ENCODE data around the gene MERTK. TPM values are rescaled to one million over a fixed set of nuclear protein-coding genes. Genes with fewer than 3 reads are reported as not detected.

Gene MERTK
- polyA plus RNA-seq, 1 of the 3 experiments (the other 2 are of a cell fraction): 9.6 TPM

GRCh38 chr2:112031473-112032223, 133.2 kb downstream of the MERTK start:
- Histone ChIP-seq H3K79me2 (ENCODE audit: insufficient read depth) (no peaks in the 10 kb centered on the region), H3K4me3 (ENCODE audit: low read depth in 2 of 2, low read length in 1 of 2) (no peak overlapping the region), H3F3A (replicated peaks; ENCODE audit: insufficient read depth) (peaks cover 32% of the 10 kb centered on the region), H3K27ac (ENCODE audit: low read depth in 2 of 2, low read length in 1 of 2) (no peak overlapping the region), H4K20me1 (ENCODE audit: insufficient read depth) (no peaks in the 10 kb centered on the region; the same call in 1 of the 2 replicates), H2AFZ (ENCODE audit: low read depth) (no peak overlapping the region), H3K9me2 (no peaks in the 10 kb centered on the region), H3K4me1 (ENCODE audit: control insufficient read depth in 1 of 2, insufficient read depth in 2 of 2, low read depth in 1 of 2, low read length in 1 of 2) (peaks cover 11 to 13% of the 10 kb centered on the region in 2 experiments; a peak in 3 of 4 replicates), H3K4me2 (no peak overlapping the region), H3K36me3 (replicated peaks in 1 of 2; ENCODE audit: control insufficient read depth in 1 of 2, insufficient read depth in 2 of 2, low read length in 1 of 2) (no peaks in the 10 kb centered on the region), H3K9ac (no peak overlapping the region), H3K9me3 (no peaks in the 10 kb centered on the region), H3K27me3 (ENCODE audit: insufficient read depth) (no peaks in the 10 kb centered on the region)
- POLR2A ChIA-PET: no interaction called here
- TF ChIP-seq JUND (IDR thresholded peaks at IDR 0.05) (no peak), FOXJ3 (CRISPR knock-in tag; IDR thresholded peaks at IDR 0.05) (no peak), POLR2AphosphoS5 (IDR thresholded peaks at IDR 0.05; ENCODE audit: low read depth, low read length) (no peak), EP300 (IDR thresholded peaks at IDR 0.05; ENCODE audit: borderline replicate concordance in 1 of 2, low read depth in 1 of 2, low read length in 1 of 2) (no peak), TEAD4 (IDR thresholded peaks at IDR 0.05; ENCODE audit: borderline replicate concordance, insufficient read depth) (no peak), MEF2A (IDR thresholded peaks at IDR 0.05; ENCODE audit: borderline replicate concordance, low read depth) (no peak), RFX5 (IDR thresholded peaks at IDR 0.05; ENCODE audit: low read length) (no peak), EZH2phosphoT487 (IDR thresholded peaks at IDR 0.05; ENCODE audit: borderline replicate concordance, low read depth) (no peak), ELF1 (IDR thresholded peaks at IDR 0.05) (no peak), GABPA (IDR thresholded peaks at IDR 0.05; ENCODE audit: low read depth) (no peak), SIN3A (IDR thresholded peaks at IDR 0.05; ENCODE audit: borderline replicate concordance, low read depth, low read length) (no peak), TCF12 (IDR thresholded peaks at IDR 0.05) (no peak), GATA2 (CRISPR knock-in tag; IDR thresholded peaks at IDR 0.05) (no peak), TAF1 (IDR thresholded peaks at IDR 0.05; ENCODE audit: borderline replicate concordance, low read depth, low read length) (no peak), RCOR1 (IDR thresholded peaks at IDR 0.05; ENCODE audit: low read length) (no peak), YY1 (IDR thresholded peaks at IDR 0.05; ENCODE audit: low read depth) (no peak)
- no peak for DNase-seq
- CTCF ChIA-PET: interaction anchor here (1.2 to 1.6 kb wide), 3 partner anchors 11 to 17 kb away, joined by 3 to 6 read pairs (median 3); no protein-coding TSS in a partner anchor
- 73% methylated on average over 12 of the region's 12 CpGs for WGBS (ENCODE audit: low lambda C conversion rate)

DNA sequence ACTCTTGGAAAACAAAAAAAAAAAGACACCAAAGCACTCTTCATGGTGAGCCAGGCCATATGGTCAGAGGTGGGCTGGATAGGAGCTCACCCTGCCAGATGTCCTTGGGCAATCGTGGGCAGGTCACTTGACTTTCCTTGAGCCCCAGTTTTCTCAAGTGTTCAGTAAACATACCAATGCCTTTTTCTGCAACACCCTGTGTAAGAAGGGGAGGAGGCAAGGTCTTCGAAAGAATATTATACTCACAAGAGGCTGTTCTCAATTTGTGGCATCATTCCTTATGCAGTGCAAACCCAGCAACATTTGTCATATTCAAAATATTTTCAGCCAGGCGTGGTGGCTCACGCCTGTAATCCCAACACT, 133.8 kb downstream of the MERTK start:
- WGBS (ENCODE audit: low lambda C conversion rate): 72% methylated on average over 4 of the region's 4 CpGs
- Histone ChIP-seq H3K4me1 (ENCODE audit: control insufficient read depth in 1 of 2, insufficient read depth in 2 of 2, low read depth in 1 of 2, low read length in 1 of 2) (peaks cover 10 to 11% of the 10 kb centered on the region in 2 experiments; a peak in 3 of 4 replicates), H3K4me2 (no peak overlapping the region; the same call in 1 of the 2 replicates), H3F3A (replicated peaks; ENCODE audit: insufficient read depth) (peaks cover 32% of the 10 kb centered on the region), H2AFZ (ENCODE audit: low read depth) (no peak overlapping the region), H3K27me3 (ENCODE audit: insufficient read depth) (no peaks in the 10 kb centered on the region), H3K9ac (no peak overlapping the region), H3K36me3 (replicated peaks in 1 of 2; ENCODE audit: control insufficient read depth in 1 of 2, insufficient read depth in 2 of 2, low read length in 1 of 2) (no peaks in the 10 kb centered on the region), H3K9me2 (no peaks in the 10 kb centered on the region), H3K79me2 (ENCODE audit: insufficient read depth) (no peaks in the 10 kb centered on the region), H3K27ac (ENCODE audit: low read depth in 2 of 2, low read length in 1 of 2) (no peak overlapping the region; a peak in 1 of 4 replicates), H3K4me3 (ENCODE audit: low read depth in 2 of 2, low read length in 1 of 2) (no peak overlapping the region), H4K20me1 (ENCODE audit: insufficient read depth) (no peaks in the 10 kb centered on the region; the same call in 1 of the 2 replicates), H3K9me3 (no peaks in the 10 kb centered on the region)
- ChIA-PET CTCF (interaction anchor here (0.7 to 1.6 kb wide), 2 partner anchors 17 to 135 kb away, joined by 3 read pairs; no protein-coding TSS in a partner anchor), POLR2A (no interaction called here)
- DNase-seq: no peak
- TF ChIP-seq POLR2AphosphoS5 (IDR thresholded peaks at IDR 0.05; ENCODE audit: low read depth, low read length) (no peak), RCOR1 (IDR thresholded peaks at IDR 0.05; ENCODE audit: low read length) (no peak), RAD21 (IDR thresholded peaks at IDR 0.05; ENCODE audit: low read length) (no peak), PBX3 (IDR thresholded peaks at IDR 0.05) (no peak), YY1 (IDR thresholded peaks at IDR 0.05; ENCODE audit: low read depth) (no peak), FOSL2 (IDR thresholded peaks at IDR 0.05; ENCODE audit: borderline replicate concordance, low read depth) (no peak), GABPA (IDR thresholded peaks at IDR 0.05; ENCODE audit: low read depth) (no peak)
- TF ChIP-seq, protein P1, sequence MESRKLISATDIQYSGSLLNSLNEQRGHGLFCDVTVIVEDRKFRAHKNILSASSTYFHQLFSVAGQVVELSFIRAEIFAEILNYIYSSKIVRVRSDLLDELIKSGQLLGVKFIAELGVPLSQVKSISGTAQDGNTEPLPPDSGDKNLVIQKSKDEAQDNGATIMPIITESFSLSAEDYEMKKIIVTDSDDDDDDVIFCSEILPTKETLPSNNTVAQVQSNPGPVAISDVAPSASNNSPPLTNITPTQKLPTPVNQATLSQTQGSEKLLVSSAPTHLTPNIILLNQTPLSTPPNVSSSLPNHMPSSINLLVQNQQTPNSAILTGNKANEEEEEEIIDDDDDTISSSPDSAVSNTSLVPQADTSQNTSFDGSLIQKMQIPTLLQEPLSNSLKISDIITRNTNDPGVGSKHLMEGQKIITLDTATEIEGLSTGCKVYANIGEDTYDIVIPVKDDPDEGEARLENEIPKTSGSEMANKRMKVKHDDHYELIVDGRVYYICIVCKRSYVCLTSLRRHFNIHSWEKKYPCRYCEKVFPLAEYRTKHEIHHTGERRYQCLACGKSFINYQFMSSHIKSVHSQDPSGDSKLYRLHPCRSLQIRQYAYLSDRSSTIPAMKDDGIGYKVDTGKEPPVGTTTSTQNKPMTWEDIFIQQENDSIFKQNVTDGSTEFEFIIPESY (IDR thresholded peaks at IDR 0.05; ENCODE audit: borderline replicate concordance, low read depth): no peak
- TF ChIP-seq, protein P2, sequence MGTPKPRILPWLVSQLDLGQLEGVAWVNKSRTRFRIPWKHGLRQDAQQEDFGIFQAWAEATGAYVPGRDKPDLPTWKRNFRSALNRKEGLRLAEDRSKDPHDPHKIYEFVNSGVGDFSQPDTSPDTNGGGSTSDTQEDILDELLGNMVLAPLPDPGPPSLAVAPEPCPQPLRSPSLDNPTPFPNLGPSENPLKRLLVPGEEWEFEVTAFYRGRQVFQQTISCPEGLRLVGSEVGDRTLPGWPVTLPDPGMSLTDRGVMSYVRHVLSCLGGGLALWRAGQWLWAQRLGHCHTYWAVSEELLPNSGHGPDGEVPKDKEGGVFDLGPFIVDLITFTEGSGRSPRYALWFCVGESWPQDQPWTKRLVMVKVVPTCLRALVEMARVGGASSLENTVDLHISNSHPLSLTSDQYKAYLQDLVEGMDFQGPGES (IDR thresholded peaks at IDR 0.05; ENCODE audit: low read depth, low read length): no peak

Measured in SK-N-SH (cell line).